ENCODE data around the gene NREP. TPM values are rescaled to one million over a fixed set of nuclear protein-coding genes. Genes with fewer than 3 reads are reported as not detected.
"Not testable (repeated sequence)": the region's sequence is repeated elsewhere in the genome, so short reads cannot be mapped to it uniquely, and the experiment has no call there.

The NREP gene
- total RNA-seq, 1 donor from 2014 or later: 27.5 TPM

- no peak overlapping the region for H3K27ac ChIP-seq (replicated peaks)
- peaks cover 4% of the 10 kb centered on the region for H3K36me3 ChIP-seq
- no peaks in the 10 kb centered on the region for H3K27me3 ChIP-seq (ENCODE audit: low read depth)
- TF ChIP-seq CTCF (IDR thresholded peaks at IDR 0.05; ENCODE audit: borderline replicate concordance): no peak
- intact Hi-C loops (cut with micrococcal nuclease): no loop called here
- no peak overlapping the region for H3K4me3 ChIP-seq
- H3K9me3 ChIP-seq (replicated peaks): no peaks in the 10 kb centered on the region
- DNase-seq: no peak
- no peaks in the 10 kb centered on the region for H3K4me1 ChIP-seq
These were observed 34.9 kb downstream of the NREP start for GRCh38 chr5:111722140-111722539.

GRCh38 chr5:111720333-111720890 lies 36.6 kb downstream of the NREP start:
- Histone ChIP-seq H3K4me1 (no peaks in the 10 kb centered on the region), H3K36me3 (peaks cover under 1% of the 10 kb centered on the region), H3K4me3 (no peak overlapping the region), H3K27ac (replicated peaks) (no peak overlapping the region), H3K27me3 (ENCODE audit: low read depth) (no peaks in the 10 kb centered on the region), H3K9me3 (replicated peaks) (no peaks in the 10 kb centered on the region)
- intact Hi-C loops (cut with micrococcal nuclease): no loop called here
- TF ChIP-seq CTCF (IDR thresholded peaks at IDR 0.05; ENCODE audit: borderline replicate concordance): no peak
- no peak for DNase-seq

GRCh38 chr5:111719773-111720172 lies 37.2 kb downstream of the NREP start:
- Histone ChIP-seq H3K4me3 (no peak overlapping the region), H3K27me3 (ENCODE audit: low read depth) (no peaks in the 10 kb centered on the region), H3K4me1 (no peaks in the 10 kb centered on the region), H3K27ac (replicated peaks) (no peak overlapping the region), H3K9me3 (replicated peaks) (peaks cover under 1% of the 10 kb centered on the region), H3K36me3 (no peaks in the 10 kb centered on the region)
- intact Hi-C loops (cut with micrococcal nuclease): no loop called here
- no peak for DNase-seq
- no peak for TF ChIP-seq CTCF (IDR thresholded peaks at IDR 0.05; ENCODE audit: borderline replicate concordance)

- DNase-seq; H3K27me3 ChIP-seq (ENCODE audit: low read depth); intact Hi-C loops (cut with micrococcal nuclease); H3K4me3 ChIP-seq; H3K27ac ChIP-seq (replicated peaks); H3K36me3 ChIP-seq; H3K4me1 ChIP-seq: not testable (repeated sequence)
- H3K9me3 ChIP-seq (replicated peaks): peaks cover 27% of the 10 kb centered on the region
These were observed 40.2 kb downstream of the NREP start for GRCh38 chr5:111716789-111717188.

GRCh38 chr5:111707630-111708164 lies 49.3 kb downstream of the NREP start:
- no peak overlapping the region for H3K4me3 ChIP-seq
- intact Hi-C loops (cut with micrococcal nuclease): no loop called here
- H3K36me3 ChIP-seq: no peaks in the 10 kb centered on the region
- no peak for DNase-seq
- peaks cover 14% of the 10 kb centered on the region for H3K9me3 ChIP-seq (replicated peaks)
- H3K27ac ChIP-seq (replicated peaks): no peak overlapping the region
- TF ChIP-seq CTCF (IDR thresholded peaks at IDR 0.05; ENCODE audit: borderline replicate concordance): no peak
- peaks cover 10% of the 10 kb centered on the region for H3K4me1 ChIP-seq
- H3K27me3 ChIP-seq (ENCODE audit: low read depth): no peaks in the 10 kb centered on the region

- Histone ChIP-seq H3K36me3 (no peaks in the 10 kb centered on the region), H3K9me3 (replicated peaks) (peaks cover under 1% of the 10 kb centered on the region), H3K27me3 (ENCODE audit: low read depth) (no peaks in the 10 kb centered on the region), H3K4me3 (no peak overlapping the region), H3K27ac (replicated peaks) (no peak overlapping the region), H3K4me1 (peaks cover 10% of the 10 kb centered on the region)
- TF ChIP-seq CTCF (IDR thresholded peaks at IDR 0.05; ENCODE audit: borderline replicate concordance): no peak
- DNase-seq: no peak
- intact Hi-C loops (cut with micrococcal nuclease): no loop called here
These were observed 50.6 kb downstream of the NREP start for GRCh38 chr5:111706345-111706744.
